SK-N-SH treated with all-trans-retinoic acid at 6 μM for 48 hours (cell line): ENCODE data around the gene ATP8A2.
"Not testable (repeated sequence)": the region's sequence is repeated elsewhere in the genome, so short reads cannot be mapped to it uniquely, and the experiment has no call there.

Source experiments
- ATAC-seq: fragments of 200-7000 bp; cut with Tn5 transposase; 3 replicates; pipeline ENCODE4 v1.9.1; 2020; ENCODE audit warnings: mild to moderate bottlenecking, moderate library complexity
- ARNTL ChIP-seq: fragments of 450-650 bp; formaldehyde crosslinking; IDR thresholded peaks from 2 replicates; pipeline ENCODE4 v1.5.0; 2020; ENCODE audit warnings: low read depth, mild to moderate bottlenecking, moderate library complexity, borderline replicate concordance
- BACH2 ChIP-seq: fragments of 250-450 bp; sonication (Bioruptor Pico); IDR thresholded peaks from 2 replicates; pipeline ENCODE4 v1.9.0; 2021; ENCODE audit warnings: mild to moderate bottlenecking, borderline replicate concordance
- ESRRG ChIP-seq: fragments of 250-450 bp; sonication (Bioruptor Pico); IDR thresholded peaks from 2 replicates; pipeline ENCODE4 v1.6.1; 2021; ENCODE audit warnings: mild to moderate bottlenecking
- GLIS3 ChIP-seq: fragments of 250-450 bp; sonication (Bioruptor Pico); IDR thresholded peaks from 2 replicates; pipeline ENCODE4 v1.5.0; 2020; ENCODE audit warnings: mild to moderate bottlenecking, moderate library complexity
- OSR1 ChIP-seq: fragments of 250-450 bp; sonication (Bioruptor Pico); IDR thresholded peaks from 2 replicates; pipeline ENCODE4 v1.8.0; 2022; ENCODE audit warnings: moderate library complexity, mild to moderate bottlenecking, inconsistent platforms
- PPARA ChIP-seq: fragments of 250-450 bp; sonication (Bioruptor Pico); IDR thresholded peaks from 2 replicates; pipeline ENCODE4 v1.5.0; 2020; ENCODE audit warnings: mild to moderate bottlenecking, borderline replicate concordance
- RARB ChIP-seq: fragments of 250-450 bp; sonication (Bioruptor Pico); IDR thresholded peaks from 2 replicates; pipeline ENCODE4 v1.8.0; 2021; ENCODE audit warnings: mild to moderate bottlenecking, moderate library complexity
- SNAI2 ChIP-seq: fragments of 250-450 bp; sonication (Bioruptor Pico); IDR thresholded peaks from 2 replicates; pipeline ENCODE4 v1.5.0; 2020; ENCODE audit warnings: mild to moderate bottlenecking, moderate library complexity
- TCF4 ChIP-seq: fragments of 250-450 bp; sonication (Bioruptor Pico); IDR thresholded peaks from 2 replicates; pipeline ENCODE4 v1.8.0; 2021; ENCODE audit warnings: mild to moderate bottlenecking, moderate library complexity, borderline replicate concordance
- TOX ChIP-seq: fragments of 250-450 bp; sonication (Bioruptor Pico); IDR thresholded peaks from 2 replicates; pipeline ENCODE4 v1.8.0; 2021; ENCODE audit warnings: mild to moderate bottlenecking, moderate library complexity, borderline replicate concordance
- ZC3H10 ChIP-seq: fragments of 250-450 bp; sonication (Bioruptor Pico); IDR thresholded peaks from 2 replicates; pipeline ENCODE4 v1.5.1; 2021; ENCODE audit warnings: mild to moderate bottlenecking, moderate library complexity
- ZFP3 ChIP-seq: fragments of 250-450 bp; sonication (Bioruptor Pico); IDR thresholded peaks from 2 replicates; pipeline ENCODE4 v1.5.0; 2020; ENCODE audit warnings: mild to moderate bottlenecking, moderate library complexity
- ZFP30 ChIP-seq: fragments of 450-650 bp; formaldehyde crosslinking; IDR thresholded peaks from 2 replicates; pipeline ENCODE4 v1.5.0; 2022; ENCODE audit warnings: mild to moderate bottlenecking, moderate library complexity
- ZNF565 ChIP-seq: fragments of 450-650 bp; formaldehyde crosslinking; conservative IDR thresholded peaks from 2 replicates; pipeline ENCODE4 v1.5.0; 2020; ENCODE audit warnings: low read depth, mild to moderate bottlenecking, moderate library complexity
- ZNF70 ChIP-seq: fragments of 450-650 bp; formaldehyde crosslinking; IDR thresholded peaks from 2 replicates; pipeline ENCODE4 v1.5.0; 2020; ENCODE audit warnings: mild to moderate bottlenecking, moderate library complexity
- TF ChIP-seq, protein P1 (sequence below): fragments of 250-450 bp; sonication (Bioruptor Pico); IDR thresholded peaks from 2 replicates; pipeline ENCODE4 v1.5.1; 2021; ENCODE audit warnings: mild to moderate bottlenecking, moderate library complexity
- TF ChIP-seq, protein P2 (sequence below): fragments of 250-450 bp; sonication (Bioruptor Pico); IDR thresholded peaks from 2 replicates; pipeline ENCODE4 v1.8.0; 2021; ENCODE audit warnings: low read depth, mild to moderate bottlenecking, moderate library complexity, borderline replicate concordance
- TF ChIP-seq, protein P3 (sequence below): fragments of 250-450 bp; sonication (Bioruptor Pico); IDR thresholded peaks from 2 replicates; pipeline ENCODE4 v1.8.0; 2020; ENCODE audit warnings: mild to moderate bottlenecking, moderate library complexity, borderline replicate concordance
- TF ChIP-seq, protein P4 (sequence below): fragments of 250-450 bp; sonication (Bioruptor Pico); IDR thresholded peaks from 2 replicates; pipeline ENCODE4 v1.5.0; 2020; ENCODE audit warnings: mild to moderate bottlenecking, moderate library complexity
- TF ChIP-seq, protein P5 (sequence below): fragments of 250-450 bp; sonication (Bioruptor Pico); IDR thresholded peaks from 2 replicates; pipeline ENCODE4 v1.5.1; 2020; ENCODE audit warnings: low read depth, mild to moderate bottlenecking, moderate library complexity

Gene ATP8A2

DNA sequence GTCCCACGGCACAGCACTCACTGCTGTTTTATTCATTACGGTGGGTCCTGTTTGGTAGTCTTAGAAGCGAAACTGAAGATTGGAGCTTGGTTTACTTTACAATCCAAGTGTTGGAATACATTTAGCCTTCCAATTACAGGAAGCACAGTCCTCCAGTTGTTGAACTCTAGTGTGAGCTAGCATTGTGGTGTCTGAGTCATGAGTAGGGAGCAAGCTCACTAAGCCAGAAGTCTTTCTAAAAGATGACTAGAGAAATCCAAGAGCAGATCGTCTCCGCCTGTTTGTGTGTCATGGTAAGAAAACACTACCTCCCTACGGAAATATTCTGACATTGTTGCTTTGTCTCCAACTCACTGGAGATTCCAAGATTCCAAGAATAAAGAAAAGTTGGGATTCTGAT lies 690.2 kb downstream of the ATP8A2 start:
- TF ChIP-seq ZFP30 (CRISPR knock-in tag) (no peak), PPARA (no peak), BACH2 (CRISPR knock-in tag) (no peak)
- TF ChIP-seq, protein P1, sequence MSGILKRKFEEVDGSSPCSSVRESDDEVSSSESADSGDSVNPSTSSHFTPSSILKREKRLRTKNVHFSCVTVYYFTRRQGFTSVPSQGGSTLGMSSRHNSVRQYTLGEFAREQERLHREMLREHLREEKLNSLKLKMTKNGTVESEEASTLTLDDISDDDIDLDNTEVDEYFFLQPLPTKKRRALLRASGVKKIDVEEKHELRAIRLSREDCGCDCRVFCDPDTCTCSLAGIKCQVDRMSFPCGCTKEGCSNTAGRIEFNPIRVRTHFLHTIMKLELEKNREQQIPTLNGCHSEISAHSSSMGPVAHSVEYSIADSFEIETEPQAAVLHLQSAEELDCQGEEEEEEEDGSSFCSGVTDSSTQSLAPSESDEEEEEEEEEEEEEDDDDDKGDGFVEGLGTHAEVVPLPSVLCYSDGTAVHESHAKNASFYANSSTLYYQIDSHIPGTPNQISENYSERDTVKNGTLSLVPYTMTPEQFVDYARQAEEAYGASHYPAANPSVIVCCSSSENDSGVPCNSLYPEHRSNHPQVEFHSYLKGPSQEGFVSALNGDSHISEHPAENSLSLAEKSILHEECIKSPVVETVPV (CRISPR knock-in tag): no peak
- ATAC-seq: no peak

DNA sequence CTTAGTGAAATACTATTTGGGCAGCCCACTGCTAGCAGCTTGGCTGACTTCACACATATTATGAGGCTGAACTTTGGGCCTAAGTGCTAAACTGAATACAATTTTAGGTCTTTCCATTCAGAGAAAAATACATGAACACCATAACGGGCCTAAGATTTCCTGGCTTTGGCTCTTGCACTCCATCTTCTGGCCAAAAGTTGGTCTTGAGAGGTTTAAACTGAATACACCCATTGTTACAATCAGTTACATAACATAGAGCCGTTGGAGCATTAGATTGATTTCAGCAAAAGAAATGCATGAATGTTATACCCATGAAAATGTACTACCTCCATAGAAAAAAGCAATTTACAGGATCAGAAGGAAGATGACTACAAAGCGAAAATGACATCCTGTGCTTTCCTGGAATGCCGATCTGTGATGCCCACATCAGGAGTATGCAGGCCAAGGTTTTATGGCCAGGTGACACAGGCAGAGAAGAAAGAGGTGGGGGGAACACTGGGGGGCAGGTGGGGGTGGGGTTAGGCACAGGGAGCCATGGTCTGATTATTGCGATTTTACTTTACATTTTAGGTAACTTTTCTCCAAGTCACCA lies 691.2 kb downstream of the ATP8A2 start:
- ATAC-seq: peak; percentile 68
- TF ChIP-seq ZC3H10 (CRISPR knock-in tag) (no peak), TCF4 (CRISPR knock-in tag) (no peak), ZNF70 (CRISPR knock-in tag) (no peak), TOX (CRISPR knock-in tag) (no peak), OSR1 (CRISPR knock-in tag) (no peak), RARB (no peak), BACH2 (CRISPR knock-in tag) (no peak), PPARA (no peak), SNAI2 (CRISPR knock-in tag) (no peak), ARNTL (no peak), ESRRG (no peak)
- TF ChIP-seq, protein P2, sequence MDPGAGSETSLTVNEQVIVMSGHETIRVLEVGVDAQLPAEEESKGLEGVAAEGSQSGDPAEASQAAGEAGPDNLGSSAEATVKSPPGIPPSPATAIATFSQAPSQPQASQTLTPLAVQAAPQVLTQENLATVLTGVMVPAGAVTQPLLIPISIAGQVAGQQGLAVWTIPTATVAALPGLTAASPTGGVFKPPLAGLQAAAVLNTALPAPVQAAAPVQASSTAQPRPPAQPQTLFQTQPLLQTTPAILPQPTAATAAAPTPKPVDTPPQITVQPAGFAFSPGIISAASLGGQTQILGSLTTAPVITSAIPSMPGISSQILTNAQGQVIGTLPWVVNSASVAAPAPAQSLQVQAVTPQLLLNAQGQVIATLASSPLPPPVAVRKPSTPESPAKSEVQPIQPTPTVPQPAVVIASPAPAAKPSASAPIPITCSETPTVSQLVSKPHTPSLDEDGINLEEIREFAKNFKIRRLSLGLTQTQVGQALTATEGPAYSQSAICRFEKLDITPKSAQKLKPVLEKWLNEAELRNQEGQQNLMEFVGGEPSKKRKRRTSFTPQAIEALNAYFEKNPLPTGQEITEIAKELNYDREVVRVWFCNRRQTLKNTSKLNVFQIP (CRISPR knock-in tag): no peak
- TF ChIP-seq, protein P3, sequence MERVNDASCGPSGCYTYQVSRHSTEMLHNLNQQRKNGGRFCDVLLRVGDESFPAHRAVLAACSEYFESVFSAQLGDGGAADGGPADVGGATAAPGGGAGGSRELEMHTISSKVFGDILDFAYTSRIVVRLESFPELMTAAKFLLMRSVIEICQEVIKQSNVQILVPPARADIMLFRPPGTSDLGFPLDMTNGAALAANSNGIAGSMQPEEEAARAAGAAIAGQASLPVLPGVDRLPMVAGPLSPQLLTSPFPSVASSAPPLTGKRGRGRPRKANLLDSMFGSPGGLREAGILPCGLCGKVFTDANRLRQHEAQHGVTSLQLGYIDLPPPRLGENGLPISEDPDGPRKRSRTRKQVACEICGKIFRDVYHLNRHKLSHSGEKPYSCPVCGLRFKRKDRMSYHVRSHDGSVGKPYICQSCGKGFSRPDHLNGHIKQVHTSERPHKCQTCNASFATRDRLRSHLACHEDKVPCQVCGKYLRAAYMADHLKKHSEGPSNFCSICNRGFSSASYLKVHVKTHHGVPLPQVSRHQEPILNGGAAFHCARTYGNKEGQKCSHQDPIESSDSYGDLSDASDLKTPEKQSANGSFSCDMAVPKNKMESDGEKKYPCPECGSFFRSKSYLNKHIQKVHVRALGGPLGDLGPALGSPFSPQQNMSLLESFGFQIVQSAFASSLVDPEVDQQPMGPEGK: no peak
- TF ChIP-seq, protein P1 (CRISPR knock-in tag): no peak

DNA sequence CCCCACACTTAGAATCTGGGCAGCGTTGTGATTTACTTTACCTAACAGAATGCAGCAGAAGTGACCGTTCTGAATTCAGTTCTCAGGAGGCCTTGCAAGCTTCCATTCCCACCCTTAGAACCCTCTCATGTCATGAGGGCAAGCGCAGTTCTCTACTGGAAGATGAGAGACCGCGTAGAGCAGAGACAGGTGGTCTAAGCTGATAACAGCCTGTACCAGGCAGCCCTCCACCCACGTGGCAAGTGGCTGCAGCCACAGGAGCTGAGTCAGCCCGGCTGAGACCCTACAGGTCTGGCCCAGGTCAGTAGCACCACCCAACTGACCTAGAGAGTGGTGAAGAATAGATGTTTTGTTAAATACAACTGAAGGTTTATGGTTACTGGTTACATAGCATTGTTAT lies 694.7 kb downstream of the ATP8A2 start:
- ATAC-seq: not testable (repeated sequence)

DNA sequence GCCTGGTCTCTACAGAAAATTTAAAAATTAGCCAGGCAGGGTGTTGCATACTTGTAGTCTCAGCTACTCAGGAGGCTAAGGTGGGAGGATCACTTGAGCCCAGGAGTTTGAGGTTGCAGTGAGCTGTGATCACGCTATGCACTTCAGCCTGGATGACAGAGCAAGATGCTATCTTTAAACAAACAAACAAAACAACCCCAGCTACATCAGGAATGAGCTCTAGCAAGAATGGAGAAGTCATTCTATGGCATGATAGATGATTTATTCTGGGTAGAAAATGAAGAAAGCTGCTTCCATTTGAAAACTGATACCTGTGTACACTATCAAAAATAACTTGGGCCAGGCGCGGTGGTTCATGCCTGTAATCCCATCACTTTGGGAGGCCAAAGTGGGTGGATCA lies 695.8 kb downstream of the ATP8A2 start:
- TF ChIP-seq ZNF70 (CRISPR knock-in tag): no peak
- no peak for TF ChIP-seq SNAI2 (CRISPR knock-in tag)
- no peak for TF ChIP-seq ARNTL
- TF ChIP-seq ZNF565: no peak
- TF ChIP-seq OSR1 (CRISPR knock-in tag): no peak

DNA sequence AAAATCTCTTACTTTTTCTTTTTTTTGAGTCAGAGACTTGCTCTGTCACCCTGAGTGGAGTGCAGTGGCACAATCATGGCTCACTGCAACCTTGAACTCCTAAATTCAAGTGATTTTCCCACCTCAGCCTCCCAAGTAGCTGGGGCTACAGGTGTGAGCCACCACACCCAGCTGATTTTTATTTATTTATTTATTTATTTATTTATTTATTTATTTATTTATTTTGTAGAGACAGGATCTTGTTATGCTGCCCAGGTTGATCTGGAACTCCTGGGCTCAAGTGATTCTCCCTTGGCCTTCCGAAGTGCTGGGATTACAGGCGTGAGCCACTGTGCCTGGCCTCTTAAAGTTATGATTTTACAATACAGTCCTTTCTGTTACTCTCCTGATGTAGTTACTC lies 696.6 kb downstream of the ATP8A2 start:
- ATAC-seq: not testable (repeated sequence)

More for the DNA sequence above, 695.8 kb downstream of the ATP8A2 start:
- ATAC-seq: no peak

DNA sequence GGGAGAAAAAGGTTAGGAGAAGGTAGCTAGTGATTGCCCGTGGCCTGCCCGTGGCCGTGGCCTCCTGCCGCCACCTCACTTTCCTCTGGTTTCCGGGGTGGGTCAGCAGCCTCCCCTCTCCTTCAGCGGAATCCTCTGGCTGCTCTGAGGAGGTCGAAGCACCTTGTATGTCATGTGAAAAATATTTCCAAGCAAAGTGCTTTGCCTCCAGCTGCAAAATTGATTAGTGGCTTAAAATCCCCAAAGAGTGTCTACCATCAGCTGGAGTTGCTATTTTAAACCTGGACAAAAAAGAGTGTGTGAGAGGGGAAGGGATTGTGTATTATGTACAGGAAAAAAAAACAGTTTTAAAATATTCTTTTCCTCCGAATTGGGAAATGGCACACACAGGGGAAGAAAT lies 697.9 kb downstream of the ATP8A2 start:
- ATAC-seq: not testable (repeated sequence)

DNA sequence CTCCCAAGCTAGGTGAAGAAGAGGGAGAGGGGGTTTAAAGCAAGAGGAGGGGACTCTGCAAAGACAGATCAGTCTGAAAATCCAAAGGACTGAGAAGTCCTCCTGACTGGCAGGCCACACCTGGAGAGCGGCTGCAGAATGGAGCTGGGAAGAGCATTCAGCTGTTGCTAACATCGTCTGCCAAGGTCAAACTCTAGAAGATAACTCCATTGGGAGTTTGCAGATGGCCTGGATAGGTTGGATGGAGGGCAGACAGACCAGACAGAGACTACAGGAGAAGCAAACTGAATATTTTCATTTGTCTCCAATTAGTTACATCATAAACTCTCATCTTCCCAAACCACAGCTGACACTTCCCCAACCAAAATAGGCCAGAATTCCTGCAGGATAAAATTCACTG lies 699.9 kb downstream of the ATP8A2 start:
- no peak for ATAC-seq
- TF ChIP-seq RARB (no peak), ARNTL (no peak), GLIS3 (CRISPR knock-in tag) (no peak), ZFP3 (CRISPR knock-in tag) (no peak)
- TF ChIP-seq, protein P4, sequence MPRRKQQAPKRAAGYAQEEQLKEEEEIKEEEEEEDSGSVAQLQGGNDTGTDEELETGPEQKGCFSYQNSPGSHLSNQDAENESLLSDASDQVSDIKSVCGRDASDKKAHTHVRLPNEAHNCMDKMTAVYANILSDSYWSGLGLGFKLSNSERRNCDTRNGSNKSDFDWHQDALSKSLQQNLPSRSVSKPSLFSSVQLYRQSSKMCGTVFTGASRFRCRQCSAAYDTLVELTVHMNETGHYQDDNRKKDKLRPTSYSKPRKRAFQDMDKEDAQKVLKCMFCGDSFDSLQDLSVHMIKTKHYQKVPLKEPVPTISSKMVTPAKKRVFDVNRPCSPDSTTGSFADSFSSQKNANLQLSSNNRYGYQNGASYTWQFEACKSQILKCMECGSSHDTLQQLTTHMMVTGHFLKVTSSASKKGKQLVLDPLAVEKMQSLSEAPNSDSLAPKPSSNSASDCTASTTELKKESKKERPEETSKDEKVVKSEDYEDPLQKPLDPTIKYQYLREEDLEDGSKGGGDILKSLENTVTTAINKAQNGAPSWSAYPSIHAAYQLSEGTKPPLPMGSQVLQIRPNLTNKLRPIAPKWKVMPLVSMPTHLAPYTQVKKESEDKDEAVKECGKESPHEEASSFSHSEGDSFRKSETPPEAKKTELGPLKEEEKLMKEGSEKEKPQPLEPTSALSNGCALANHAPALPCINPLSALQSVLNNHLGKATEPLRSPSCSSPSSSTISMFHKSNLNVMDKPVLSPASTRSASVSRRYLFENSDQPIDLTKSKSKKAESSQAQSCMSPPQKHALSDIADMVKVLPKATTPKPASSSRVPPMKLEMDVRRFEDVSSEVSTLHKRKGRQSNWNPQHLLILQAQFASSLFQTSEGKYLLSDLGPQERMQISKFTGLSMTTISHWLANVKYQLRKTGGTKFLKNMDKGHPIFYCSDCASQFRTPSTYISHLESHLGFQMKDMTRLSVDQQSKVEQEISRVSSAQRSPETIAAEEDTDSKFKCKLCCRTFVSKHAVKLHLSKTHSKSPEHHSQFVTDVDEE (CRISPR knock-in tag): no peak
- TF ChIP-seq, protein P5, sequence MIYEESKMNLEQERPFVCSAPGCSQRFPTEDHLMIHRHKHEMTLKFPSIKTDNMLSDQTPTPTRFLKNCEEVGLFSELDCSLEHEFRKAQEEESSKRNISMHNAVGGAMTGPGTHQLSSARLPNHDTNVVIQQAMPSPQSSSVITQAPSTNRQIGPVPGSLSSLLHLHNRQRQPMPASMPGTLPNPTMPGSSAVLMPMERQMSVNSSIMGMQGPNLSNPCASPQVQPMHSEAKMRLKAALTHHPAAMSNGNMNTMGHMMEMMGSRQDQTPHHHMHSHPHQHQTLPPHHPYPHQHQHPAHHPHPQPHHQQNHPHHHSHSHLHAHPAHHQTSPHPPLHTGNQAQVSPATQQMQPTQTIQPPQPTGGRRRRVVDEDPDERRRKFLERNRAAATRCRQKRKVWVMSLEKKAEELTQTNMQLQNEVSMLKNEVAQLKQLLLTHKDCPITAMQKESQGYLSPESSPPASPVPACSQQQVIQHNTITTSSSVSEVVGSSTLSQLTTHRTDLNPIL (CRISPR knock-in tag): no peak
- TF ChIP-seq, protein P1 (CRISPR knock-in tag): no peak
